KMS-11 (cell line): ENCODE data around the gene ILF3.

Source experiments
- H2AFZ ChIP-seq: fragments of 200-600 bp; sonication (generic); 2 replicates; pipeline ENCODE4 v1.6.1; 2016; ENCODE audit warnings: antibody characterized with exemption, mixed run types, low read depth
- H3K27ac ChIP-seq: fragments of 200-600 bp; sonication (generic); 2 replicates; pipeline ENCODE4 v1.6.1; 2016; ENCODE audit warnings: mild to moderate bottlenecking, mixed run types
- H3K27me3 ChIP-seq: fragments of 200-600 bp; sonication (generic); 2 replicates; pipeline ENCODE4 v1.6.1; 2017; ENCODE audit warnings: mild to moderate bottlenecking, low read depth, mixed run types, moderate library complexity; ENCODE audit not compliant: insufficient read depth
- H3K36me3 ChIP-seq: fragments of 200-600 bp; sonication (generic); 2 replicates; pipeline ENCODE4 v1.6.1; 2017; ENCODE audit warnings: mild to moderate bottlenecking, mixed run types; ENCODE audit not compliant: insufficient read depth
- H3K4me1 ChIP-seq: fragments of 200-600 bp; sonication (generic); 2 replicates; pipeline ENCODE4 v1.6.1; 2016; ENCODE audit warnings: mild to moderate bottlenecking, low read depth, mixed run types; ENCODE audit not compliant: poor library complexity, severe bottlenecking
- H3K4me2 ChIP-seq: fragments of 200-600 bp; sonication (generic); 2 replicates; pipeline ENCODE4 v1.7.0; 2016; ENCODE audit warnings: mild to moderate bottlenecking, mixed run types
- H3K4me3 ChIP-seq: fragments of 200-600 bp; sonication (generic); IDR thresholded peaks from 2 replicates; pipeline ENCODE4 v1.6.1; 2017; ENCODE audit warnings: low read depth, low read length, mixed read lengths; ENCODE audit not compliant: insufficient read depth
- H3K79me2 ChIP-seq: fragments of 200-600 bp; sonication (generic); 2 replicates; pipeline ENCODE4 v1.6.1; 2016; ENCODE audit warnings: low read depth, mixed run types; ENCODE audit not compliant: insufficient read depth
- H3K9ac ChIP-seq: fragments of 200-600 bp; sonication (generic); 2 replicates; pipeline ENCODE4 v1.6.1; 2016; ENCODE audit warnings: mild to moderate bottlenecking, mixed run types
- H4K20me1 ChIP-seq: fragments of 200-600 bp; sonication (generic); 2 replicates; pipeline ENCODE4 v1.6.1; 2016; ENCODE audit warnings: mild to moderate bottlenecking, mixed run types; ENCODE audit not compliant: insufficient read depth
- TF ChIP-seq, protein P1 (sequence below): fragments of 200-600 bp; sonication (generic); conservative IDR thresholded peaks from 2 replicates; pipeline ENCODE4 v1.6.1; 2017; ENCODE audit warnings: low read depth, mild to moderate bottlenecking, antibody characterized with exemption, low read length, moderate library complexity, mixed read lengths

Gene ILF3

DNA sequence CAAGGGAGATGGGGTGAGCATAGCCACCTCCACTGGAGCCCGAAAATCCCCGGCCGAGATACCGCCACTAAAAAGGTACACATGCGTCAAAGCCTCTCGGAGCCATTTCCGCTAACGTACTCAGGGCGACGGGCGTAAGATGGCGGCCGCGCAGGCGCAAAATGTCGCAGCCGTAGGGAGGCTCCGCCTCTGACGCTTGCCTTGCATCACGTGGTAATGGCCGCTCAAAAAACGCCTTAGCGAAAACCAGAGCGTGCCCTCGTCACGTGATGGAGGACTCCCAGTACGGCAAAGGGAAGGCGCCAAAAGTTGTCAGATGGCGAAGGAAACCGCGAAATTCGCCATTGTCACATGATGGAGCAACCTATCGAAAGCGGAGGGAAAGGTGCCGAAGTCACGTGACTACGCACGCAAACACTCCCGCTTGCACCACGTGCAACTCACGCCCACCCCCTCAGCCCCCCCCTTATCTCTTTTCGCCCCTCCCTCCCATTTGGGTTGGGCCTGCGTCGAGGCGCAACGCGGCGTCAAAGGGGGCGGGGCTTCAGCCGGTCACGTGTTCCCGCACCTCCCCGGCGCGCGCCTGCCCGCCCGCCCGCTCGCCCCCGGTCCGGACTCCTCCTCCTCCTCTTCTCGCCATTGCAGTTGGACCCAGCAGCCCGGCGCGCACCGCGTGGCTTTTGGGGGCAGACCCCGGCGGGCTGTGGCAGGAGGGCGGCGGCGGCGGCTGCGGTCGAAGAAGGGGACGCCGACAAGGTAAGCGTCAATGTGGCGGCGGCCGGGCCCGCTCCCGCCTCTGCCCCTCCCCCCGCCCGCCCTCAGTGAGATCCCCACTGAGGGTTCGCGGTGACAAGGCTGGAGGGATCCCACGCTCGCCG is at the start of gene ILF3:
Gene ILF3, plus strand, starts transcription at position 615 of the 878 bp plus-strand sequence. CDS start 16,260 bp downstream, outside the sequence.
- Histone ChIP-seq H3K27me3 (no peaks in the 10 kb centered on the region), H3K4me1 (peaks cover 37% of the 10 kb centered on the region), H3K9ac (peak within 1 kb of the TSS; percentile 98), H3K27ac (peak within 1 kb of the TSS; percentile 99), H3K4me2 (peak within 1 kb of the TSS; percentile 95), H2AFZ (0 out of 2 replicates have a peak within 1 kb of the TSS, but pooled peaks have one; percentile 44), H3K79me2 (peaks cover 57% of the 10 kb centered on the region), H3K36me3 (peaks cover 10% of the 10 kb centered on the region; the same call in 1 of the 2 replicates), H3K4me3 (no peak within 1 kb of the TSS), H4K20me1 (peaks cover 30% of the 10 kb centered on the region)
- TF ChIP-seq, protein P1, sequence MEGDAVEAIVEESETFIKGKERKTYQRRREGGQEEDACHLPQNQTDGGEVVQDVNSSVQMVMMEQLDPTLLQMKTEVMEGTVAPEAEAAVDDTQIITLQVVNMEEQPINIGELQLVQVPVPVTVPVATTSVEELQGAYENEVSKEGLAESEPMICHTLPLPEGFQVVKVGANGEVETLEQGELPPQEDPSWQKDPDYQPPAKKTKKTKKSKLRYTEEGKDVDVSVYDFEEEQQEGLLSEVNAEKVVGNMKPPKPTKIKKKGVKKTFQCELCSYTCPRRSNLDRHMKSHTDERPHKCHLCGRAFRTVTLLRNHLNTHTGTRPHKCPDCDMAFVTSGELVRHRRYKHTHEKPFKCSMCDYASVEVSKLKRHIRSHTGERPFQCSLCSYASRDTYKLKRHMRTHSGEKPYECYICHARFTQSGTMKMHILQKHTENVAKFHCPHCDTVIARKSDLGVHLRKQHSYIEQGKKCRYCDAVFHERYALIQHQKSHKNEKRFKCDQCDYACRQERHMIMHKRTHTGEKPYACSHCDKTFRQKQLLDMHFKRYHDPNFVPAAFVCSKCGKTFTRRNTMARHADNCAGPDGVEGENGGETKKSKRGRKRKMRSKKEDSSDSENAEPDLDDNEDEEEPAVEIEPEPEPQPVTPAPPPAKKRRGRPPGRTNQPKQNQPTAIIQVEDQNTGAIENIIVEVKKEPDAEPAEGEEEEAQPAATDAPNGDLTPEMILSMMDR, result no peak

- no peak overlapping the region for H3K27ac ChIP-seq
- H4K20me1 ChIP-seq, result no peaks in the 10 kb centered on the region
- peaks cover 12% of the 10 kb centered on the region; the same call in 1 of the 2 replicates for H3K27me3 ChIP-seq
- H3K9ac ChIP-seq, result no peak overlapping the region
- H3K4me1 ChIP-seq, result no peaks in the 10 kb centered on the region
- no peak overlapping the region for H3K4me2 ChIP-seq
- H3K36me3 ChIP-seq, result no peaks in the 10 kb centered on the region
- TF ChIP-seq, protein P1, result no peak
- H2AFZ ChIP-seq, result no peak overlapping the region
- H3K79me2 ChIP-seq, result no peaks in the 10 kb centered on the region
- H3K4me3 ChIP-seq, result no peak overlapping the region
Observed at GRCh38 chr19:10604460-10604980, 49.6 kb upstream of the ILF3 start.

GRCh38 chr19:10611907-10612306 is 42.2 kb upstream of the ILF3 start:
- Histone ChIP-seq H3K4me1 (no peaks in the 10 kb centered on the region), H3K4me2 (no peak overlapping the region), H3K27me3 (no peaks in the 10 kb centered on the region), H3K4me3 (no peak overlapping the region), H3K79me2 (no peaks in the 10 kb centered on the region), H3K9ac (no peak overlapping the region), H2AFZ (no peak overlapping the region), H3K27ac (no peak overlapping the region), H3K36me3 (no peaks in the 10 kb centered on the region), H4K20me1 (no peaks in the 10 kb centered on the region)
- TF ChIP-seq, protein P1, result no peak

DNA sequence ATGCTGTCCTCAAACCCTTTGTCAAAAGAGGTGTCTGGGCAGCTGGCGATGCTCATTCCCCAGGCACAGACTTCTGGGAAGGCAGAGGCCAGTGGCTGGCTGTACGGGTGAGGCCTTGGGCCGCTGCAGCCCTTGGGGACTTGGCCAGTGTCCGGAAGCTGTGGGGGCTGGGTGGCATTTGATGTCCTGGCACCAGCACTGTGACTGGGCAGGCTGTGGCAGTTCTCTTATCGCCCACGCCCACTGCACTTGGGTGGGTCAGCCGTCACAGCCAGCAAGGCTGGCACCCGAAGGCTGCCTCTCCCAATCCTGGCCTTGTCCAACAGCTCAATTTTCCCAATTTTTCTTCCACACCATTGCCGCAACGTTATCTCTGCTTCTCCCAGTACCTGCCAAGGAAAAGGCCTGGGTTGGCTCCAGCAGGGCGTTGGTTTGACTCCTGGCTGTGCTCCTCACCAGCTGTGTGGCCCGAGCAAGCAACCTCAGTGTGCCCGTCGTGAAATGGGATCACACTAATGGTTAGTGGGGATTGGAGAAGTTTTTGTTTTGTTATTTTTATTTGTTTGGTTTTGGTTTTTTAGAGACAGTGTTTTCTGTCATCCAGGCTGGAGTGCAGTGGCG is 41.5 kb upstream of the ILF3 start:
- Histone ChIP-seq H4K20me1 (no peaks in the 10 kb centered on the region), H3K79me2 (no peaks in the 10 kb centered on the region), H3K27me3 (no peaks in the 10 kb centered on the region), H3K4me3 (no peak overlapping the region), H3K36me3 (no peaks in the 10 kb centered on the region), H2AFZ (no peak overlapping the region), H3K4me2 (no peak overlapping the region), H3K27ac (no peak overlapping the region), H3K9ac (no peak overlapping the region), H3K4me1 (no peaks in the 10 kb centered on the region)
- TF ChIP-seq, protein P1, result no peak
